H9 (cell line): ENCODE measurements around the gene RASA2. TPM values are rescaled to one million over a fixed set of nuclear protein-coding genes. Genes with fewer than 3 reads are reported as not detected.

Source experiments
- DNase-seq: peaks from one replicate; pipeline ENCODE4 v3.0.0-alpha.2; 2017
- H2AFZ ChIP-seq: one replicate; pipeline ENCODE4 v1.6.1; 2013; ENCODE audit warnings: mild to moderate bottlenecking, low read length, control low read depth, moderate library complexity
- H2AK5ac ChIP-seq: 2 replicates; pipeline ENCODE4 v1.6.1; 2013; ENCODE audit warnings: low read length, control low read depth, mixed read lengths; ENCODE audit not compliant: insufficient read length
- H2BK120ac ChIP-seq: one replicate; pipeline ENCODE4 v1.6.1; 2013; ENCODE audit warnings: low read depth, mild to moderate bottlenecking, low read length, control low read depth, inconsistent platforms; ENCODE audit not compliant: poor library complexity, severe bottlenecking
- H2BK12ac ChIP-seq: 2 replicates; pipeline ENCODE4 v1.6.1; 2013; ENCODE audit warnings: low read length, control low read depth, mixed read lengths, low read depth; ENCODE audit not compliant: insufficient read length
- H2BK15ac ChIP-seq: 2 replicates; pipeline ENCODE4 v1.6.1; 2013; ENCODE audit warnings: low read depth, low read length, control low read depth
- H2BK20ac ChIP-seq: one replicate; pipeline ENCODE4 v1.6.1; 2013; ENCODE audit warnings: low read depth, mild to moderate bottlenecking, low read length, control low read depth, inconsistent platforms; ENCODE audit not compliant: poor library complexity, severe bottlenecking
- H2BK5ac ChIP-seq: 2 replicates; pipeline ENCODE4 v1.6.1; 2013; ENCODE audit warnings: low read length, control low read depth, mixed read lengths; ENCODE audit not compliant: insufficient read length
- H3K14ac ChIP-seq: 2 replicates; pipeline ENCODE4 v1.6.1; 2013; ENCODE audit warnings: low read length, control low read depth; ENCODE audit not compliant: insufficient read depth
- H3K18ac ChIP-seq: 2 replicates; pipeline ENCODE4 v1.6.1; 2013; ENCODE audit warnings: low read depth, mild to moderate bottlenecking, mixed read lengths, low read length, control low read depth; ENCODE audit not compliant: insufficient read length
- H3K23ac ChIP-seq: 2 replicates; pipeline ENCODE4 v1.6.1; 2013; ENCODE audit warnings: low read length, control low read depth, mixed read lengths, low read depth; ENCODE audit not compliant: insufficient read length
- H3K23me2 ChIP-seq: 2 replicates; pipeline ENCODE4 v1.6.1; 2013; ENCODE audit warnings: low read depth, mild to moderate bottlenecking, mixed read lengths, low read length, control low read depth; ENCODE audit not compliant: insufficient read length, poor library complexity, severe bottlenecking
- H3K27ac ChIP-seq: 2 replicates; pipeline ENCODE4 v1.5.1; 2013; ENCODE audit warnings: low read length, control low read depth, mixed read lengths, low read depth; ENCODE audit not compliant: insufficient read length
- H3K27me3 ChIP-seq: 2 replicates; pipeline ENCODE4 v1.6.1; 2013; ENCODE audit warnings: low read length, control low read depth, inconsistent platforms; ENCODE audit not compliant: insufficient read depth
- H3K4ac ChIP-seq: 2 replicates; pipeline ENCODE4 v1.6.1; 2013; ENCODE audit warnings: low read depth, mild to moderate bottlenecking, control low read depth, inconsistent platforms, low read length, moderate library complexity
- H3K4me1 ChIP-seq: 2 replicates; pipeline ENCODE4 v1.6.1; 2013; ENCODE audit warnings: low read length, control low read depth, inconsistent platforms; ENCODE audit not compliant: insufficient read depth
- H3K4me2 ChIP-seq: 2 replicates; pipeline ENCODE4 v1.6.1; 2013; ENCODE audit warnings: low read length, control low read depth, mixed read lengths; ENCODE audit not compliant: insufficient read length, insufficient read depth
- H3K56ac ChIP-seq: 2 replicates; pipeline ENCODE4 v1.6.1; 2013; ENCODE audit warnings: low read depth, mild to moderate bottlenecking, mixed read lengths, low read length, control low read depth; ENCODE audit not compliant: insufficient read length
- H3K79me1 ChIP-seq: 2 replicates; pipeline ENCODE4 v1.6.1; 2013; ENCODE audit warnings: low read depth, mild to moderate bottlenecking, moderate library complexity, low read length, control low read depth, inconsistent platforms; ENCODE audit not compliant: insufficient read depth, poor library complexity, severe bottlenecking
- H3K79me2 ChIP-seq: 2 replicates; pipeline ENCODE4 v1.6.1; 2013; ENCODE audit warnings: low read length, control low read depth, inconsistent platforms; ENCODE audit not compliant: insufficient read depth
- H3K9ac ChIP-seq: 2 replicates; pipeline ENCODE4 v1.6.1; 2013; ENCODE audit warnings: low read length, control low read depth, mixed read lengths; ENCODE audit not compliant: insufficient read length; ENCODE audit errors: extremely low read depth
- H3K9me3 ChIP-seq: one replicate; pipeline ENCODE4 v1.6.1; 2013; ENCODE audit warnings: low read depth, low read length, inconsistent platforms; ENCODE audit not compliant: control insufficient read depth
- H3T11ph ChIP-seq: one replicate; pipeline ENCODE4 v1.6.1; 2013; ENCODE audit warnings: mild to moderate bottlenecking, low read length, control low read depth, inconsistent platforms
- H4K20me1 ChIP-seq: one replicate; pipeline ENCODE4 v1.6.1; 2013; ENCODE audit not compliant: control insufficient read depth, insufficient read length, insufficient read depth
- H4K5ac ChIP-seq: 2 replicates; pipeline ENCODE4 v1.6.1; 2013; ENCODE audit warnings: low read depth, mild to moderate bottlenecking, mixed read lengths, low read length, control low read depth; ENCODE audit not compliant: insufficient read length
- H4K8ac ChIP-seq: replicated peaks from 2 replicates; pipeline ENCODE4 v1.6.1; 2013; ENCODE audit warnings: low read length, control low read depth, mixed read lengths, low read depth; ENCODE audit not compliant: insufficient read length
- H4K91ac ChIP-seq: 2 replicates; pipeline ENCODE4 v1.6.1; 2013; ENCODE audit warnings: low read depth, mild to moderate bottlenecking, moderate library complexity, mixed read lengths, low read length, control low read depth; ENCODE audit not compliant: insufficient read length
- H3K27ac Mint-ChIP-seq, 3 experiments: 2 replicates in 2 of 3; 3 replicates in 1 of 3; pipeline ENCODE4 v1.8.0; 2020 to 2021; ENCODE audit warnings: mixed read lengths in 3 of 3, mild to moderate bottlenecking in 1 of 3, moderate library complexity in 1 of 3
- H3K27me3 Mint-ChIP-seq: 2 replicates; pipeline ENCODE4 v1.8.0; 2021; ENCODE audit warnings: low read depth, mild to moderate bottlenecking, moderate library complexity, mixed read lengths
- H3K36me3 Mint-ChIP-seq, 3 experiments: 2 replicates in 2 of 3; 3 replicates in 1 of 3; pipeline ENCODE4 v1.8.0; 2020 to 2021; ENCODE audit warnings: low read depth in 3 of 3, mixed read lengths in 3 of 3; ENCODE audit not compliant: insufficient read depth in 1 of 3
- H3K4me1 Mint-ChIP-seq, 2 experiments: 2 replicates each; pipeline ENCODE4 v1.8.0; 2020; ENCODE audit warnings: mixed read lengths in 2 of 2
- H3K4me3 Mint-ChIP-seq, 2 experiments: 2 replicates in 1 of 2; 3 replicates in 1 of 2; pipeline ENCODE4 v1.8.0; 2020 to 2021; ENCODE audit warnings: mild to moderate bottlenecking in 2 of 2, mixed read lengths in 2 of 2, moderate library complexity in 1 of 2
- H3K9me3 Mint-ChIP-seq, 2 experiments: 2 replicates in 1 of 2; 3 replicates in 1 of 2; pipeline ENCODE4 v1.8.0; 2020; ENCODE audit warnings: mild to moderate bottlenecking in 2 of 2, mixed read lengths in 2 of 2, moderate library complexity in 1 of 2
- WGBS: extraction: QIAGEN DNeasy Blood & Tissue Kit; methylation state at CpG from one replicate; pipeline ENCODE4 v1.1.7; 2013; ENCODE audit warnings: missing lambda C conversion rate, low lambda C conversion rate, mixed read lengths; ENCODE audit not compliant: insufficient read length; ENCODE audit errors: extremely low coverage; 5-methylcytosine and 5-hydroxymethylcytosine counted together
- total RNA-seq: library from RNA; stranded (reverse); gene quantifications from 2 replicates; pipeline ENCODE4 v1.2.1, GENCODE V29; 2021
- TF ChIP-seq, protein P1 (sequence below): fragments of 200-600 bp; sonication (generic); conservative IDR thresholded peaks from 3 replicates; pipeline ENCODE4 v1.8.0; 2021; ENCODE audit warnings: antibody characterized with exemption, mild to moderate bottlenecking

Gene RASA2
- total RNA-seq, 1 experiment from 2014 or later: 24.4 TPM

DNA sequence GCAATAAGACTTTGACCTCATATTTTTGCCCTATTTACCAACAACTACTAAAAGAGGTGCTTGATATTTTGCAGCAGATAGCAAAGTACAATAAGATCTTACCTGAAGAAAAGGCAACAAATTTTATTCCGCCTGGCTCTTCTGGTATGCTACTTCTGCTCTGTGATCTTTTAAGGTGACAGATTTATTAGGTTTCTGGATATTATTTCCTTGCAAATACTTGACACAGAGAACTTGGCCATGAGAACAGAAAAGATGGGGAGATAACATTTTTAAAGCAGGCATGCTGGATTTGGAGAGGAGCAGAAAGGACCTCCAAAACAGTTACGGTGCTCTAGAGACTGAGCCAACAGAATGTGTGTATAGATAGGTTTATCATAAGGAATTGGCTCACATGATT, 164.6 kb downstream of the RASA2 start:
- no peaks in the 10 kb centered on the region for H3K79me2 ChIP-seq
- Mint-ChIP-seq H3K27me3 (no peaks in the 10 kb centered on the region; the same call in 1 of the 2 replicates), H3K4me3 (no peak overlapping the region), H3K36me3 (peaks cover 0 to 8% (median 0%) of the 10 kb centered on the region in 3 experiments; a peak in 3 of 7 replicates), H3K9me3 (peaks cover 0 to 2% of the 10 kb centered on the region in 2 experiments; a peak in 1 of 5 replicates), H3K27ac (no peak overlapping the region), H3K4me1 (peaks cover 23% of the 10 kb centered on the region in 2 experiments)
- H3K4me2 ChIP-seq: no peak overlapping the region
- H2AK5ac ChIP-seq: no peak overlapping the region
- H4K20me1 ChIP-seq: no peaks in the 10 kb centered on the region
- no peak overlapping the region for H3K18ac ChIP-seq
- no peak overlapping the region for H4K91ac ChIP-seq
- H3T11ph ChIP-seq: no peak overlapping the region
- H2BK12ac ChIP-seq: no peak overlapping the region
- H3K27me3 ChIP-seq: no peaks in the 10 kb centered on the region
- TF ChIP-seq, protein P1, sequence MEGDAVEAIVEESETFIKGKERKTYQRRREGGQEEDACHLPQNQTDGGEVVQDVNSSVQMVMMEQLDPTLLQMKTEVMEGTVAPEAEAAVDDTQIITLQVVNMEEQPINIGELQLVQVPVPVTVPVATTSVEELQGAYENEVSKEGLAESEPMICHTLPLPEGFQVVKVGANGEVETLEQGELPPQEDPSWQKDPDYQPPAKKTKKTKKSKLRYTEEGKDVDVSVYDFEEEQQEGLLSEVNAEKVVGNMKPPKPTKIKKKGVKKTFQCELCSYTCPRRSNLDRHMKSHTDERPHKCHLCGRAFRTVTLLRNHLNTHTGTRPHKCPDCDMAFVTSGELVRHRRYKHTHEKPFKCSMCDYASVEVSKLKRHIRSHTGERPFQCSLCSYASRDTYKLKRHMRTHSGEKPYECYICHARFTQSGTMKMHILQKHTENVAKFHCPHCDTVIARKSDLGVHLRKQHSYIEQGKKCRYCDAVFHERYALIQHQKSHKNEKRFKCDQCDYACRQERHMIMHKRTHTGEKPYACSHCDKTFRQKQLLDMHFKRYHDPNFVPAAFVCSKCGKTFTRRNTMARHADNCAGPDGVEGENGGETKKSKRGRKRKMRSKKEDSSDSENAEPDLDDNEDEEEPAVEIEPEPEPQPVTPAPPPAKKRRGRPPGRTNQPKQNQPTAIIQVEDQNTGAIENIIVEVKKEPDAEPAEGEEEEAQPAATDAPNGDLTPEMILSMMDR: no peak
- no peak overlapping the region for H4K5ac ChIP-seq
- no peak overlapping the region for H2BK120ac ChIP-seq
- no peaks in the 10 kb centered on the region; the same call in 1 of the 2 replicates for H3K4me1 ChIP-seq
- no peak overlapping the region for H3K23ac ChIP-seq
- no peak overlapping the region for H2BK5ac ChIP-seq
- no peak overlapping the region for H3K56ac ChIP-seq
- H3K27ac ChIP-seq: no peak overlapping the region
- H2AFZ ChIP-seq: no peak overlapping the region
- no peak overlapping the region for H3K9ac ChIP-seq
- H3K23me2 ChIP-seq: no peaks in the 10 kb centered on the region
- H3K9me3 ChIP-seq: no peaks in the 10 kb centered on the region
- H2BK20ac ChIP-seq: no peak overlapping the region
- no peak for DNase-seq
- H2BK15ac ChIP-seq: no peak overlapping the region
- no CpG with 5 or more reads among the region's 2 CpGs for WGBS
- H3K4ac ChIP-seq: no peak overlapping the region
- no peak overlapping the region for H3K14ac ChIP-seq
- no peaks in the 10 kb centered on the region for H3K79me1 ChIP-seq
- no peak overlapping the region for H4K8ac ChIP-seq
